Fibroblast of lung (primary cell): Measurements from ENCODE around the gene NEURL1. TPM values are rescaled to one million over a fixed set of nuclear protein-coding genes. Genes with fewer than 3 reads are reported as not detected.

Experiments
- DNase-seq, 2 donors: peaks; one replicate each; pipeline versions ENCODE4 v3.0.0 to v3.0.0-alpha.2; 2010; ENCODE audit warnings: low read depth in 2 of 2
- H2AFZ ChIP-seq: 2 replicates; pipeline ENCODE4 v1.5.1; 2012; ENCODE audit warnings: low read length, control low read depth, inconsistent platforms
- H3K27ac ChIP-seq: 2 replicates; pipeline ENCODE4 v1.5.1; 2011; ENCODE audit warnings: low read length, control low read depth; ENCODE audit not compliant: insufficient read depth
- H3K27me3 ChIP-seq: 2 replicates; pipeline ENCODE4 v1.5.1; 2011; ENCODE audit warnings: mild to moderate bottlenecking, low read length; ENCODE audit not compliant: control insufficient read depth, insufficient read depth
- H3K36me3 ChIP-seq: 2 replicates; pipeline ENCODE4 v1.5.1; 2011; ENCODE audit warnings: low read length; ENCODE audit not compliant: control insufficient read depth, insufficient read depth
- H3K4me1 ChIP-seq: 2 replicates; pipeline ENCODE4 v1.5.1; 2011; ENCODE audit warnings: low read length; ENCODE audit not compliant: control insufficient read depth, insufficient read depth; ENCODE audit errors: extremely low read depth
- H3K4me2 ChIP-seq: 2 replicates; pipeline ENCODE4 v1.5.1; 2011; ENCODE audit warnings: low read length, control low read depth; ENCODE audit not compliant: insufficient read depth; ENCODE audit errors: extremely low read depth
- H3K4me3 ChIP-seq, 4 experiments: fragments of 200-600 bp in 1 of 4; sonication (generic) in 1 of 4; replicated peaks in 1 of 4; 2 replicates each; pipeline ENCODE4 v1.5.1; 2011 to 2016; ENCODE audit warnings: low read length in 4 of 4, low read depth in 3 of 4, mild to moderate bottlenecking in 3 of 4, control low read depth in 2 of 4, inconsistent platforms in 1 of 4, mixed read lengths in 1 of 4; ENCODE audit not compliant: insufficient read depth in 1 of 4; ENCODE audit errors: control extremely low read depth in 1 of 4
- H3K79me2 ChIP-seq: 2 replicates; pipeline ENCODE4 v1.5.1; 2012; ENCODE audit warnings: mild to moderate bottlenecking, low read length, inconsistent platforms; ENCODE audit not compliant: control insufficient read depth, insufficient read depth
- H3K9ac ChIP-seq: 2 replicates; pipeline ENCODE4 v1.5.1; 2011; ENCODE audit warnings: mild to moderate bottlenecking, low read length, control low read depth; ENCODE audit not compliant: insufficient read depth
- H3K9me3 ChIP-seq: 2 replicates; pipeline ENCODE4 v1.5.1; 2012; ENCODE audit warnings: low read depth, low read length; ENCODE audit not compliant: control insufficient read depth, insufficient read depth
- H4K20me1 ChIP-seq: 2 replicates; pipeline ENCODE4 v1.5.1; 2011; ENCODE audit warnings: low read length; ENCODE audit not compliant: control insufficient read depth, insufficient read depth; ENCODE audit errors: extremely low read depth
- CTCF ChIP-seq, 2 donors: IDR thresholded peaks in 1 of 2; conservative IDR thresholded peaks in 1 of 2; 1 replicate in 1 of 2; 2 replicates in 1 of 2; pipeline ENCODE4 v1.5.1; 2011 to 2012; ENCODE audit warnings: low read length in 2 of 2, control low read depth in 1 of 2, inconsistent platforms in 1 of 2, low read depth in 1 of 2, mild to moderate bottlenecking in 1 of 2
- EZH2 ChIP-seq: IDR thresholded peaks from 2 replicates; pipeline ENCODE4 v1.5.1; 2012; ENCODE audit warnings: low read length, control low read depth, mild to moderate bottlenecking; ENCODE audit errors: missing control alignments
- polyA plus RNA-seq, 2 donors: library from polyadenylated mRNA; depleted of rRNA in 1 of 2; stranded (reverse) in 1 of 2; unstranded in 1 of 2; fragments of >200 nt; gene quantifications; 2 replicates each; pipeline ENCODE4 v1.2.1, GENCODE V29; 2011 to 2012; ENCODE audit warnings: missing spikeins in 1 of 2
- total RNA-seq: library from RNA; depleted of rRNA; stranded (reverse); fragments of >200 nt; gene quantifications from 2 replicates; pipeline ENCODE4 v1.2.1, GENCODE V29; 2014

NEURL1 gene
- total and polyA plus RNA-seq, 2 donors (not counting 1 experiment from before 2014, with no cell fraction given), result 0.12 TPM; not detected in 1

GRCh38 chr10:103543617-103544525, 50.4 kb downstream of the NEURL1 start:
- no peak for TF ChIP-seq EZH2
- TF ChIP-seq CTCF (conservative IDR thresholded peaks at IDR 0.05 in 1 of 2, IDR thresholded peaks at IDR 0.05 in 1 of 2; ENCODE audit: low read depth in 1 of 2, low read length in 2 of 2), result no peak

GRCh38 chr10:103544657-103545310, 51.3 kb downstream of the NEURL1 start:
- TF ChIP-seq CTCF (conservative IDR thresholded peaks at IDR 0.05 in 1 of 2, IDR thresholded peaks at IDR 0.05 in 1 of 2; ENCODE audit: low read depth in 1 of 2, low read length in 2 of 2) (no peak), EZH2 (no peak)
- Histone ChIP-seq H3K9ac (no peak overlapping the region), H3K4me2 (no peak overlapping the region), H3K36me3 (no peaks in the 10 kb centered on the region), H3K4me3 (no peak overlapping the region), H4K20me1 (no peaks in the 10 kb centered on the region), H3K27ac (no peak overlapping the region), H2AFZ (no peak overlapping the region), H3K4me1 (no peaks in the 10 kb centered on the region), H3K79me2 (no peaks in the 10 kb centered on the region), H3K9me3 (no peaks in the 10 kb centered on the region), H3K27me3 (peaks cover 31% of the 10 kb centered on the region)
- no peak for DNase-seq

More at GRCh38 chr10:103543617-103544525, 50.4 kb downstream of the NEURL1 start:
- Histone ChIP-seq H3K4me2 (no peak overlapping the region), H3K79me2 (no peaks in the 10 kb centered on the region), H3K4me1 (no peaks in the 10 kb centered on the region), H3K27ac (no peak overlapping the region), H3K9me3 (no peaks in the 10 kb centered on the region), H3K9ac (no peak overlapping the region), H2AFZ (no peak overlapping the region), H4K20me1 (no peaks in the 10 kb centered on the region), H3K4me3 (no peak overlapping the region), H3K27me3 (peaks cover 29% of the 10 kb centered on the region), H3K36me3 (no peaks in the 10 kb centered on the region)
- DNase-seq, result no peak

- Histone ChIP-seq H3K36me3 (no peaks in the 10 kb centered on the region), H3K9me3 (no peaks in the 10 kb centered on the region), H3K79me2 (no peaks in the 10 kb centered on the region), H3K9ac (no peak overlapping the region), H4K20me1 (no peaks in the 10 kb centered on the region), H3K27me3 (peaks cover 37% of the 10 kb centered on the region), H3K27ac (no peak overlapping the region), H2AFZ (no peak overlapping the region), H3K4me2 (no peak overlapping the region), H3K4me3 (no peak overlapping the region), H3K4me1 (no peaks in the 10 kb centered on the region)
- TF ChIP-seq EZH2 (no peak), CTCF (conservative IDR thresholded peaks at IDR 0.05 in 1 of 2, IDR thresholded peaks at IDR 0.05 in 1 of 2; ENCODE audit: low read depth in 1 of 2, low read length in 2 of 2) (no peak)
- DNase-seq, result no peak
Observed at GRCh38 chr10:103545366-103545765, 51.9 kb downstream of the NEURL1 start.
